ENCODE data around the gene ACOX3.

- TF ChIP-seq EZH2 (IDR thresholded peaks at IDR 0.05; ENCODE audit: borderline replicate concordance, low read length), result no peak
- no peak for TF ChIP-seq CTCF (IDR thresholded peaks at IDR 0.05; ENCODE audit: low read length)
Observed at GRCh38 chr4:8435656-8436121, 4.8 kb downstream of the ACOX3 start.
